Measurements from ENCODE around the gene IRF2BP2.

IRF2BP2 gene

GRCh38 chr1:234582681-234583301 is 27.2 kb downstream of the IRF2BP2 start:
- no peak for DNase-seq

DNA sequence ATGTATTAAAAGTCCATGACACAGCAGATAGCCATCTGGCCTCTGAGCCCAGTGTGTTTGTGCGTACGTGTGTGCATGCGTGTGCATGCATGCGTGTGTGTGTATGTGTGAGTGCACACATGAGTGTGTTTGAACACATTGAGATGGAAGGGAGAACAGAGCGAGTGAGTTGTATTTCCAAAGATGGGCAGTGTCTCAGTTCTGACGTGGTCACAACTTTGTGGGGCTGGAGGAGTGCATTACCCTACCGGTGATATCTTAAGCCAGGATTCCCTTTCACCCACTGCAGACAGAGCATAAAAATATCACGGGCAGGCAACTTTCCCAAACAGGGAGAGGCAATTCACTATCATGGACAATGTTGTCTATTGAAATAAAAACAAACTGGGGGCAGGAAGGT is 27.8 kb downstream of the IRF2BP2 start:
- DNase-seq, result no peak

DNA sequence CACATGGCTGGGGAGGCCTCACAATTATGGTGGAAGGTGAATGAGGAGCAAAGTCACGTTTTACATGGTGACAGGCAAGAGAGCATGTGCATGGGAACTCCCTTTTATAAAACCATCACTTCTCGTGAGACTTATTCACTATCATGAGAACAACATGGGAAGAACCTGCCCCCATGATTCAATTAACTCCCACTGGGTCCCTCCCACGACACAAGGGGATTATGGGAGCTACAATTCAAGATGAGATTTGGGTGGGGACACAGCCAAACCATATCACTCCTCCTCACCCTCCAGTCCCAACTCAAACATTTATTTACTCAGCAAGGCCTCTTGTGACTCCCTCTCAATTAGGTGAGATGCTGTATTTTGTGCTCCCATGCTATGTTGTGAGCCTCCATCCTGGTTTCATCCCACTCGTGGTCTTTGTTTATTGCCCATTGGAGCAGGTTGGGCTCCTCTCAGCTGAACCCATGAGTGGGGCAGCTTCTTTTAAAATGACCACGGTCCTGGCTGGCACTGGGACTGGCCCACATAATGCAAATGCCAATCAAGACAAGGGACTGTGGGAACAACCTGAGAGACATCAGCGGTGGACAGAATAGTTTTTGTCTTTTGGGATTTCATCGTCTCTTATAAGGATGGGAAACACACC is 28.8 kb downstream of the IRF2BP2 start:
- no peak for DNase-seq

DNA sequence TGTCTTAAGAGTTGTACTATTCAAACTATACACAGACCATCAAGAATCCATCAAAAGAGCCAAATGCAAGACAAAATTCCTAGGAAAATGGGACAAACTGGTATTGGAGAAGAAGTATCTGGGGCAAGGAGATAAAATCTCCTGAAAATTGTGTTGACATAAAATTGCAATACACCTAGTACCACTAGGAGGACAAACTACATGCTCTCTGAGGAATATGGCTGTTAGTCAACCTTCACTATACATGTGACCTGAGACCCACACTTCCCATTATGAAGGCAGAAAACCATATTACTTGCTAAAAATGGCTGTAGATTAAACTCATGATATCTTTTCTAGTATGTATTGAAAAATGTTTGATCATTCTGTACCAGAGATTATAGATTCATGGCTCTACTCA is 30.0 kb downstream of the IRF2BP2 start:
- DNase-seq, result no peak

GRCh38 chr1:234578735-234579134 is 31.2 kb downstream of the IRF2BP2 start:
- DNase-seq, result no peak

DNA sequence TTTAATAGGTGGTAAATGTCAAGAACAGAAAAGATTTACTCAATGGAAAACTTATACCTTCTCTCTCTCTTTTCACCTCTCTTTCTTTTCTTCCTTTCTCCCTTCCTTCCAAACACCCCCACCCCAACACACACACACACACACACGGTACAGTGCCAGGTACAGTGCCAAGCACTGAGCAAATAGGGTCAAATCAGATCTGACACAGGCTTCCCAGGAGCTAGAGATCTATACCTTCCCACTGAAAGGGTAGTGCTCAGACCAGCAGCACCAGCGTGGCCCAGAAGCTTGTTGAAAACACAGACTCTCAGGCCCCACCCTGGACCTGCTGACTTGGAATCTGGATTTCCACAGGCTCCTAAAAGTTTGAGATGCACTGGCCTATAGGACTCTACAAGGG is 31.9 kb downstream of the IRF2BP2 start:
- DNase-seq, result no peak

DNA sequence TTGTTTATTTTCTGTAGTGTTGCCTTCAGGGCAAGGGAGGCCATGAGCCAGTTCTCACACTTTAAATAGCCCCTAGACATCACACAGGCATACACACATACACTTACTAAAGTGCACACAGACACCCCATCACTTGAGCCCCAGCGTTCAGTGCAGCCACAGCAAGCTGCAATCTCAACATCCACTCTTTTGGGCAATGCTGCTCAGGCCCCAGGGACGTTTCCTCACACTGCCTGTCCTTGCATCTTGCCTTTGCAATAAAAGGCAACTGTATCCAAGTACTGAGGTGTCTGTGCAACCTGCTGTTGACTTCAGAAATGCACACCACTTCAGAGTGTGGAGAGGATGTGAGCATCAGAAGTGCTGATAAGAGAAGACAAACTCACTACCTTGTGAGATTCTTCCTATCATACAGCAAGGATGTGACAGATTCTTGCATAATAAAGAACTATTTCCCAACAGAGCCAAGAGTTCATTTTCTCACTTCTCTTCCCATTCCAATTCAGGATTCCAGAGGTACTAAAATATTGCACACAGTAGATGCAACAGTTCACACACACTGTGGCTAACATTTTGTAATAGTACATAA is 36.2 kb downstream of the IRF2BP2 start:
- no peak for DNase-seq

DNA sequence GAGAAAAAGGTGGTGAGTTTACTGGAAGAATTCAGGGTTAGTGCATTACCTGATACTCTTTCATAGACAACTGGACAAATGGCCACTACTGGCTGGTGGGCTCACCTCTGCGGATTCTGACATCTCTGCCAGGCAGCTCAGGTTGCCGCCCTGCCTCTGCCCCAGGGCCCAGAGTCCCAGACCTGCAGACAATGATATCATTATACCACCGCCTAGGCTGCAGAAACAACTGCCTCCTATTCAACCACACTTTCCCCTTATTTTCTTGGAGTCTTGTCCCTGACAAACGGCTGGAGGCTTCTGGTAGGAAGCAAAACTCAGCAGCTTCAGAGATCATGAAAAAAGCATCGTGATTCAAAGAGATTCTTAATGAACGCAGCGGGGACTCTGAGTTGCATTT is 37.0 kb downstream of the IRF2BP2 start:
- DNase-seq, result no peak

GRCh38 chr1:234571702-234572101 is 38.3 kb downstream of the IRF2BP2 start:
- DNase-seq, result no peak

GRCh38 chr1:234570329-234571120 is 39.5 kb downstream of the IRF2BP2 start:
- DNase-seq, result no peak

DNA sequence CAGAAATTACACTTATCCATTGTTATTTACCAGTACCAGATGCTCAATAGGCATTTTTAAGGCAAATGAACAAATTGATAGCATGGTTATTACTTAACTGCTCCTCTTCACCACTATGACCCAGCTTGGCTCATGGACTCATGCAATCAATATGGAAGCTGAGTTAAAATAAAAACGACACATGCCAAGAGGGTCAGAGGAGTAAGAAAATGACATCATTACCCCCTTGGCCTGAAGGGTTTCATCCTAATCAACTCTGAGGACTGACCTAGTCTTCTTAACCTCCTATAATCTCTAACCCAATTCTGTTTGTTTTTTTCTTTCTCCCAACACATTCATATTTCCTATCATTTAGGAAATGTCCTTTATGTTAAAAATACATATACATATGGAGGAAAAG is 41.6 kb downstream of the IRF2BP2 start:
- no peak for DNase-seq

DNA sequence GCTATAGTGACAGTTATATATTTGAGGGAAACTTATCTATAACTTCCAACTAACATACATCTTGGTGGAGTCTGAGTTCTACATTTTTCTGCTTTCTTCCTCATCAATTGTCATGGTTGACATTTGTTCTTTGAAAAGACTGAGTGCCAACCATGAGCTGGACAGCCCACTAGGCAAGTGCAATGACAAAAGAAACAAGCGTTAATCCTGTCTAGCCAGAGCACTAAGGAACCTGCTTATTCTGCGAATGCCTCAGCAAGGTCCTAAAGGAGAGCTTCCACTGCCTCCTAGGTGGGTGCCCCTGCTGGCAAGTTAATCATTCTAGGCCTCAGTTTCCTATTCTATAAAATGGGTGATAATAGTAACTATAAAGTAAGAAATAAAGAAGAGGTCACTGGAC is 44.8 kb downstream of the IRF2BP2 start:
- DNase-seq, result no peak

GRCh38 chr1:234564035-234565029 is 45.6 kb downstream of the IRF2BP2 start:
- DNase-seq, result no peak

GRCh38 chr1:234562334-234562733 is 47.6 kb downstream of the IRF2BP2 start:
- DNase-seq, result no peak

DNA sequence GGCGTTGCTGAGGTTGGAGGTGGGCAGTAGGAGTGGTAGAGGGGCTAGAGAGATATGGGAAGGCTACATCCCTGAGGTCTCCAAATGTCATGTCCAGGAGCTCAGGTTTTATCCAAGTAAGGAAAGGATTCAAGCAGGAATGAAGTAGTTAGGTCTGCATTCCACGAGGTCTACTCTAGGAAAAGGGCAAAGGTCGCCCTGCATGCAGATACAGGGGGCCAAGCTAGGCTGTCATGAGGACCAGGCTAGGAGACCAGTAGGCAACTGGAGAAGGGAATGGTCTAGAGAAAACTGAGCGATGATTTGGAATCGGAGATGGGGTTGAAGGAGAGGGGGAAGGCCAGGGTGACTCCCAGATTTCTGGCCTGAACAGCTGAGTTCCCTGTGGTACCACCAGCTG is 48.7 kb downstream of the IRF2BP2 start:
- DNase-seq, result no peak

DNA sequence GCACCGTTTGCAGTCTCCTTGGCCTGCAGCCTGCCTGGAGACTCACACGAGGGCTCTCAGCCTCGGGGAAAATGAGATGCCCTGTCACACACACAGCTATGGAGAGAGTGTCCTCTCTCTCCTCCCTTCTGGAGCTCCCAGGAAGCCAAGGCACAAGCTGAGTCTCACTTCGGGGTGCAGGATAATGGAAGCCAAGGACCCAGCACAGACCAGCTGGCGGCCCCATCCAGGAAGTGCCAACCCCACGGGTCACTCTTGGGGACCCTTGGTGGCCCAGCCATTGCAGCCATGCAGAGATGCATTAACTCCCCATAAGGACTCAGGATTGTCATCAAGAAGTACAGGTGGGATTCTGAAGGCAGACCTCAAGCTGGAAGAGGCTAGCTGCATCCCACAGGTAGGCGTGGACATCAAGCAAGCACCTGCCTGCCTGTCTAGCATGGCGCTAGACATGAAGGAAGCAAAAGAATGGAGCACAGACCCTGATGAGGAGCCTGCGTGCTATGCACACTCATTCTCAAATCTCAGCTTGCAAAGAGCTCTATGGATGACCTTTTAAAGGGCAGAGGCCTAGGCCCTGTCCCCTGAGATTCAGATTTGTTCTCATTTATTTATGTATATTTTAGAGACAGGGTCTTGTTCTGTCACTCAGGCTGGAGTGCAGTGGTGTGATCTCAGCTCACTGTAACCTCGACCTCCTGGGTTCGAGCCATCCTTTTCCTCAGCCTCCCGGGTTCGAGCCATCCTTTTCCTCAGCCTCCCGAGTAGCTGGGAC is 49.9 kb downstream of the IRF2BP2 start:
- no peak for DNase-seq

- DNase-seq, result no peak
These were observed 50.7 kb downstream of the IRF2BP2 start for GRCh38 chr1:234559152-234559901.

DNA sequence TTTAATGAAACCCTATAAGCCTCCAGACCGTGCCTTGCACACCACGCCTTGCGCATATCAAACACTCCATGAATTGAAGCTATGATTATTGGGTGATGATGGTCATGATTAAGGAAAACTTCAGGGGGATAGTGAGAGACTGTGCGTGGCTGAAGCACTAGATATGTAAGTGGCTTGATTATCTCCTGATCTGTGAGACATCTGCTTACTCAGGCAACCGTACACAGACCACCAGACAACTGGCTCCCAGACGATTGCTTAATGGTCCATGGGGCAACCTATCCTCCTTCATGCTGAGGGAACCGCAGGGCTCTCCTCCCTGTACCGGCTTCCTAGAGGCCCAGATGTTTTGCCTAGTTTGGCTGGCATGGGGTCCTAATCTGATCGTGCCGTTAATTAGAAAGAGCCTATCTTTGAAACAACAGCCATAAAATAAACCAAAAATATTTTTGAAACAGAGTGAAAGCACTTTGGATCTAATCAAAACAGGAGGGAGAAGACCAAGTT is 51.6 kb downstream of the IRF2BP2 start:
- DNase-seq, result no peak

- no peak for DNase-seq
These were observed 53.6 kb downstream of the IRF2BP2 start for GRCh38 chr1:234556245-234556943.

- no peak for DNase-seq
These were observed 54.5 kb downstream of the IRF2BP2 start for GRCh38 chr1:234555390-234556024.
